Measurements from ENCODE around the gene SART1. TPM values are rescaled to one million over a fixed set of nuclear protein-coding genes. Genes with fewer than 3 reads are reported as not detected.

SART1 gene
- total RNA-seq, 4 donors from 2014 or later = 49.6 to 73.7 (median 62.3) TPM

DNA sequence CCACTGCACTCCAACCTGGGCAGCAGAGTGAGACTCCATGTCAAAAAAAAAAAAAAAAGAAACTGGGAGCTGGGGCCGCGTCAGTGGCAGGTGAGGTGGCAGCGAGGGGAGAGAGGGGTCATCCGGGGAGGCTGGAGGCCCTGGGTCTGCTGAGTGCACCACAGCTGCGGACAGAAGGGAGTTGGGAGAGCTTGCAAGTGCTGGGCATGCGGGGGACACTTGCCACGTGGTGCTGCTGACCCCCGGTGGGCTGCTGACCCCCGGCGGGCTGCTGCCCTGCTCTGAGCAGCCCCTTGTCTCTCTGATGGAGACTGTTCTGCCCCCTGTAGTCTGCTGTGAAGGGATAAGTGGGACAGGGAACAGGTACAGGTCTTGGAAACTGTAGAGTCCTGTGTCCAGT, 39.7 kb upstream of the SART1 start:
- peaks cover 4 to 31% (median 23%) of the 10 kb centered on the region in 4 donors for H3K4me1 ChIP-seq
- WGBS, 2 donors = 87 to 90% methylated on average over 10 of the region's 10 CpGs
- TF ChIP-seq EP300 (IDR thresholded peaks at IDR 0.05) (no peak), POLR2A (IDR thresholded peaks at IDR 0.05) (no peak)
- TF ChIP-seq, protein P1, sequence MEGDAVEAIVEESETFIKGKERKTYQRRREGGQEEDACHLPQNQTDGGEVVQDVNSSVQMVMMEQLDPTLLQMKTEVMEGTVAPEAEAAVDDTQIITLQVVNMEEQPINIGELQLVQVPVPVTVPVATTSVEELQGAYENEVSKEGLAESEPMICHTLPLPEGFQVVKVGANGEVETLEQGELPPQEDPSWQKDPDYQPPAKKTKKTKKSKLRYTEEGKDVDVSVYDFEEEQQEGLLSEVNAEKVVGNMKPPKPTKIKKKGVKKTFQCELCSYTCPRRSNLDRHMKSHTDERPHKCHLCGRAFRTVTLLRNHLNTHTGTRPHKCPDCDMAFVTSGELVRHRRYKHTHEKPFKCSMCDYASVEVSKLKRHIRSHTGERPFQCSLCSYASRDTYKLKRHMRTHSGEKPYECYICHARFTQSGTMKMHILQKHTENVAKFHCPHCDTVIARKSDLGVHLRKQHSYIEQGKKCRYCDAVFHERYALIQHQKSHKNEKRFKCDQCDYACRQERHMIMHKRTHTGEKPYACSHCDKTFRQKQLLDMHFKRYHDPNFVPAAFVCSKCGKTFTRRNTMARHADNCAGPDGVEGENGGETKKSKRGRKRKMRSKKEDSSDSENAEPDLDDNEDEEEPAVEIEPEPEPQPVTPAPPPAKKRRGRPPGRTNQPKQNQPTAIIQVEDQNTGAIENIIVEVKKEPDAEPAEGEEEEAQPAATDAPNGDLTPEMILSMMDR (IDR thresholded peaks at IDR 0.05) = no peak
- no peak overlapping the region for H3K4me3 ChIP-seq
- DNase-seq (ENCODE audit: low spot score in 2 of 2) = no peak
- H3K27ac ChIP-seq = no peak overlapping the region
- H3K27me3 ChIP-seq = no peaks in the 10 kb centered on the region
- peaks cover 0 to 34% (median 4%) of the 10 kb centered on the region in 3 donors for H3K36me3 ChIP-seq
- H3K9me3 ChIP-seq = no peaks in the 10 kb centered on the region

DNA sequence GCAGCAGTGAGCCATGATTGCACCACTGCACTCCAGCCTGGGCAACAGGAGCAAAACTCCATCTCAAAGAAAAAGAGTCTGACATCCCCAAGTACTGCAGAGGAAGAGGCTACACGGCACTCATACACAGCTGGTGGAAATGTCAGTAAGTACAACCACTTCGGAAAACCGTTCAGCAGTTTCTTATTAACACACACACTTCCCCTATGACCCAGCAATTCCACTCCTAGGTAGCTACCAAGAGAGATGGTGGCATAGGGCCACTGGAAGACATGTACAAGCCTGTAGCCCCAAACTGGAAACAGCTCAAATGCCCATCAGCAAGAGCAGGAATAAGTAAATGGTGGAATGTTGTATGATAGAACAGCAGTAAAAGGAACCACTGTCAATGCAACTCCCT, 39.0 kb upstream of the SART1 start:
- H3K27me3 ChIP-seq = no peaks in the 10 kb centered on the region
- peaks cover 0 to 30% (median 4%) of the 10 kb centered on the region in 3 donors for H3K36me3 ChIP-seq
- no peak for DNase-seq (ENCODE audit: low spot score in 2 of 2)
- H3K4me1 ChIP-seq = peaks cover 4 to 24% (median 16%) of the 10 kb centered on the region in 4 donors
- H3K9me3 ChIP-seq = no peaks in the 10 kb centered on the region
- no peak overlapping the region for H3K27ac ChIP-seq
- TF ChIP-seq EP300 (IDR thresholded peaks at IDR 0.05) = no peak
- TF ChIP-seq, protein P1 (IDR thresholded peaks at IDR 0.05) = no peak
- no peak for TF ChIP-seq POLR2A (IDR thresholded peaks at IDR 0.05)
- no peak overlapping the region for H3K4me3 ChIP-seq
- 72 to 77% methylated on average over 3 of the region's 3 CpGs for WGBS, 2 donors

DNA sequence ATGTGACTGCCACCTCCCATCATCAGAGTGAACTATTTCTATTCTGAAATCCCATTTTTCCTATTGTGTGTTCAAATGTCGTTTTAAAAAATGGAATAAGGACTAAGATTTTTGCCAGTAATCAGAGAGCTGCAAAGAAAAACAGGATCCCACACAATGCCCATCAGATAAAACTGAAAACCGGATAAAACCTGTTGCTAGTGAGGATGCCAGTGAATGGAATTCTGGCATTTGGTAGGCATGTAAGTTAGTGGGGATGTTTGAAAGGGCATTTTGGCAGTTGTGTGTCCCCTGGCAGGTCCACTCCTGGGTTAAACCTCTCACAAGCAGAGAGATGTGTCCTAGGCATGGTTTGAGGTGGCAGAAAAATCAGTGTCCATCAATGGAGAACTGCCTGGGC, 36.1 kb upstream of the SART1 start:
- no peaks in the 10 kb centered on the region for H3K27me3 ChIP-seq
- H3K9me3 ChIP-seq = no peaks in the 10 kb centered on the region
- no peak overlapping the region for H3K4me3 ChIP-seq
- peaks cover 1 to 11% (median 6%) of the 10 kb centered on the region in 4 donors for H3K4me1 ChIP-seq
- WGBS, 2 donors = 77 to 80% methylated on average over 2 of the region's 2 CpGs
- TF ChIP-seq, protein P1 (IDR thresholded peaks at IDR 0.05) = no peak
- TF ChIP-seq POLR2A (IDR thresholded peaks at IDR 0.05) (no peak), EP300 (IDR thresholded peaks at IDR 0.05) (no peak)
- H3K27ac ChIP-seq = no peak overlapping the region
- H3K36me3 ChIP-seq = peaks cover 0 to 30% (median 4%) of the 10 kb centered on the region in 3 donors
- DNase-seq (ENCODE audit: low spot score in 2 of 2) = no peak

DNA sequence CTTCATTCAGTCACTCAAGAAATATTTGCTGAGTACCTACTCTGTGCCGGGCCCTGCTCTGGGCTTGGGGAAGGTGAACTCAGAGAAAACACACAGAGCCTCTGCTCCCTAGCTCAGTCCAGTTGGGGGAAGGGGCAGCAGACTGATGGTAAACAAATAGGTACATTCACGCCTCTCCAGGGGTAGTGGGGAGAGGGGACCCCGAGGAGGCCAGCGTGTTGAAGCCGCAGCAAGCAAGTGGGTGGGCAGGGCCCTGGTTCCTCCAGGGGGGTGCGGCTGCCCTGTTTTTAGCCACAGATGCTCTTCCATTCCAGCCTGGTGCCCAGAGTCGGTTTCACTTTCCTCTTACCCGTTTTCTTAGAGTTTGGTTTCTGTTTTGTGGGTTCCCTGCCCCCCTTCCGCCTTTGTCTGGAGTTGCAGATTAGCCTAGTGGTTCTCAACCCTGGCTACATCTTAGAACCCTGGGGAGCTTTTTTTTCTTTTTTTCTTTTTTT, 33.6 kb upstream of the SART1 start:
- DNase-seq (ENCODE audit: low spot score in 2 of 2) = no peak
- H3K9me3 ChIP-seq = no peaks in the 10 kb centered on the region
- TF ChIP-seq, protein P1 (IDR thresholded peaks at IDR 0.05) = no peak
- no peak for TF ChIP-seq EP300 (IDR thresholded peaks at IDR 0.05)
- no peak for TF ChIP-seq POLR2A (IDR thresholded peaks at IDR 0.05)
- no peaks in the 10 kb centered on the region for H3K4me1 ChIP-seq
- H3K27me3 ChIP-seq = no peaks in the 10 kb centered on the region
- H3K4me3 ChIP-seq = peak overlapping the region in 2 of 4 donors; percentile 4 to 23
- H3K36me3 ChIP-seq = peaks cover 0 to 17% (median 0%) of the 10 kb centered on the region in 3 donors
- whole genome bisulfite sequencing, 2 donors = 45 to 52% methylated on average over 9 of the region's 9 CpGs
- H3K27ac ChIP-seq = peak overlapping the region in 3 of 4 donors; percentile 15 to 74 (median 56)

DNA sequence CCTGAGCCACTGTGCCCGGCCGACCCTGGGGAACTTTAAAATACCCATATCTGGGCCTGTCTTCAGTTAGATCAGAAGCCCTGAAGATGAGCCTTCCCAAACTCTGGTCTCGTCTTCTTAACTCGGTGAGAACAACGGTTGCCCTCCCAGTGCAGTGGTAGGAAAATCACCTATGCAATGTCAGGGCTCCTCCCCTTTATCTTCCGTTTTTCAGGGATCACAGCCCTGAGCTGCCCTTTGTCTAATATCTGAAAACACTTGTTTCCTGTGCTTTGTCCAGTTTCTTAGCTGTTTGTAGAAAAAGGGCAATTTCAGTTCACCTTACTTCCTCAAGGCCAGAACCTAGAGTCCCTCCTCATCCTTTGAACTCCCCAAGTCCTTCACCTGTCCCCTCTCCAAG, 32.9 kb upstream of the SART1 start:
- Histone ChIP-seq H3K4me3 (no peak overlapping the region), H3K9me3 (no peaks in the 10 kb centered on the region), H3K4me1 (no peaks in the 10 kb centered on the region), H3K36me3 (peaks cover 0 to 10% (median 0%) of the 10 kb centered on the region in 3 donors), H3K27ac (no peak overlapping the region), H3K27me3 (peaks cover 0 to 6% of the 10 kb centered on the region in 2 donors)
- TF ChIP-seq EP300 (IDR thresholded peaks at IDR 0.05) = no peak
- no peak for TF ChIP-seq POLR2A (IDR thresholded peaks at IDR 0.05)
- TF ChIP-seq, protein P1 (IDR thresholded peaks at IDR 0.05) = no peak
- 61 to 76% methylated on average over 6 of the region's 6 CpGs for WGBS, 2 donors
- DNase-seq (ENCODE audit: low spot score in 2 of 2) = no peak

Measured in tibial nerve (tissue), 4 donors.